Measurements from ENCODE around the gene OCA2. TPM values are rescaled to one million over a fixed set of nuclear protein-coding genes. Genes with fewer than 3 reads are reported as not detected.

Gene OCA2
- total RNA-seq, 6 donors from 2014 or later: 0.83 to 6.0 (median 2.0) TPM

DNA sequence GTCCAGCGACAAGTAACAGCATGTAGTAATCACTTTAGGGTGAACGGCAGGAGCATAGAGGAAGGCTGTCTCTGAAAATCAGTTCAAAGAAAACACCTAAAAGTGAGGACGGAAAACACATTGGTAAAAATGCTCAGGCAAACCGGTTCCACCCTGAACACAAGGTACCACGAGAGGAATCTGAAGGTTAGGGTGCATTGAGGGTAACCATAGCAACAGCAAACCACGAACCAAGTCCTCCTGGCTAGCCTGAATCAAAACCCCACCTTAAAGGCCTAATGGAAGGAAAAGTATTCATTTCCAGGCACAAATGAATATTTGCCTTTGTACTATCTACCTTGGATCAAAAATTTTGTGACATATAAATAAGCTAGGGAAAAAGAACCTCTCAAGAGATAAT, 315.0 kb downstream of the OCA2 start:
- no peaks in the 10 kb centered on the region for H3K36me3 ChIP-seq
- H3K9me3 ChIP-seq: no peaks in the 10 kb centered on the region
- H3K4me1 ChIP-seq: no peaks in the 10 kb centered on the region
- no peaks in the 10 kb centered on the region for H3K27me3 ChIP-seq
- no peak overlapping the region for H3K27ac ChIP-seq
- ATAC-seq (ENCODE audit: low FRiP score in 2 of 2): no peak
- no peak for TF ChIP-seq EP300 (IDR thresholded peaks at IDR 0.05)
- TF ChIP-seq POLR2A (IDR thresholded peaks at IDR 0.05): no peak
- no peak for TF ChIP-seq POLR2AphosphoS5 (IDR thresholded peaks at IDR 0.05)
- TF ChIP-seq, protein P1, sequence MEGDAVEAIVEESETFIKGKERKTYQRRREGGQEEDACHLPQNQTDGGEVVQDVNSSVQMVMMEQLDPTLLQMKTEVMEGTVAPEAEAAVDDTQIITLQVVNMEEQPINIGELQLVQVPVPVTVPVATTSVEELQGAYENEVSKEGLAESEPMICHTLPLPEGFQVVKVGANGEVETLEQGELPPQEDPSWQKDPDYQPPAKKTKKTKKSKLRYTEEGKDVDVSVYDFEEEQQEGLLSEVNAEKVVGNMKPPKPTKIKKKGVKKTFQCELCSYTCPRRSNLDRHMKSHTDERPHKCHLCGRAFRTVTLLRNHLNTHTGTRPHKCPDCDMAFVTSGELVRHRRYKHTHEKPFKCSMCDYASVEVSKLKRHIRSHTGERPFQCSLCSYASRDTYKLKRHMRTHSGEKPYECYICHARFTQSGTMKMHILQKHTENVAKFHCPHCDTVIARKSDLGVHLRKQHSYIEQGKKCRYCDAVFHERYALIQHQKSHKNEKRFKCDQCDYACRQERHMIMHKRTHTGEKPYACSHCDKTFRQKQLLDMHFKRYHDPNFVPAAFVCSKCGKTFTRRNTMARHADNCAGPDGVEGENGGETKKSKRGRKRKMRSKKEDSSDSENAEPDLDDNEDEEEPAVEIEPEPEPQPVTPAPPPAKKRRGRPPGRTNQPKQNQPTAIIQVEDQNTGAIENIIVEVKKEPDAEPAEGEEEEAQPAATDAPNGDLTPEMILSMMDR (IDR thresholded peaks at IDR 0.05): no peak
- DNase-seq: no peak
- no peak overlapping the region for H3K4me3 ChIP-seq
- WGBS, 2 donors: 69 to 77% methylated on average over 6 of the region's 6 CpGs

GRCh38 chr15:27783678-27784077, 315.4 kb downstream of the OCA2 start:
- WGBS, 2 donors: 60 to 66% methylated on average over 3 of the region's 3 CpGs
- no peak for DNase-seq
- no peaks in the 10 kb centered on the region for H3K4me1 ChIP-seq
- TF ChIP-seq, protein P1 (IDR thresholded peaks at IDR 0.05): no peak
- TF ChIP-seq POLR2AphosphoS5 (IDR thresholded peaks at IDR 0.05) (no peak), EP300 (IDR thresholded peaks at IDR 0.05) (no peak)
- ATAC-seq (ENCODE audit: low FRiP score in 2 of 2): peak in 1 of 2 donors; percentile 30
- no peaks in the 10 kb centered on the region for H3K27me3 ChIP-seq
- no peak overlapping the region for H3K4me3 ChIP-seq
- H3K9me3 ChIP-seq: no peaks in the 10 kb centered on the region
- H3K36me3 ChIP-seq: no peaks in the 10 kb centered on the region
- H3K27ac ChIP-seq: no peak overlapping the region

- TF ChIP-seq POLR2AphosphoS5 (IDR thresholded peaks at IDR 0.05) (no peak), EP300 (IDR thresholded peaks at IDR 0.05) (no peak), POLR2A (IDR thresholded peaks at IDR 0.05) (no peak)
- TF ChIP-seq, protein P1 (IDR thresholded peaks at IDR 0.05): no peak
- DNase-seq (no peak), ATAC-seq (ENCODE audit: low FRiP score in 2 of 2) (no peak)
- Histone ChIP-seq H3K9me3 (no peaks in the 10 kb centered on the region), H3K27ac (no peak overlapping the region), H3K4me3 (no peak overlapping the region), H3K27me3 (no peaks in the 10 kb centered on the region), H3K4me1 (no peaks in the 10 kb centered on the region), H3K36me3 (no peaks in the 10 kb centered on the region)
- WGBS, 2 donors: 64 to 71% methylated on average over 2 of the region's 2 CpGs
These were observed 317.0 kb downstream of the OCA2 start for GRCh38 chr15:27782125-27782524.

GRCh38 chr15:27776501-27776900, 322.6 kb downstream of the OCA2 start:
- Histone ChIP-seq H3K4me1 (no peaks in the 10 kb centered on the region), H3K9me3 (no peaks in the 10 kb centered on the region), H3K27me3 (no peaks in the 10 kb centered on the region), H3K4me3 (no peak overlapping the region), H3K27ac (no peak overlapping the region), H3K36me3 (no peaks in the 10 kb centered on the region)
- TF ChIP-seq POLR2AphosphoS5 (IDR thresholded peaks at IDR 0.05) (no peak), EP300 (IDR thresholded peaks at IDR 0.05) (no peak), POLR2A (IDR thresholded peaks at IDR 0.05) (no peak)
- TF ChIP-seq, protein P1 (IDR thresholded peaks at IDR 0.05): no peak
- ATAC-seq (ENCODE audit: low FRiP score in 2 of 2) (no peak), DNase-seq (no peak)
- WGBS, 2 donors: 87 to 91% methylated on average over 15 of the region's 15 CpGs

DNA sequence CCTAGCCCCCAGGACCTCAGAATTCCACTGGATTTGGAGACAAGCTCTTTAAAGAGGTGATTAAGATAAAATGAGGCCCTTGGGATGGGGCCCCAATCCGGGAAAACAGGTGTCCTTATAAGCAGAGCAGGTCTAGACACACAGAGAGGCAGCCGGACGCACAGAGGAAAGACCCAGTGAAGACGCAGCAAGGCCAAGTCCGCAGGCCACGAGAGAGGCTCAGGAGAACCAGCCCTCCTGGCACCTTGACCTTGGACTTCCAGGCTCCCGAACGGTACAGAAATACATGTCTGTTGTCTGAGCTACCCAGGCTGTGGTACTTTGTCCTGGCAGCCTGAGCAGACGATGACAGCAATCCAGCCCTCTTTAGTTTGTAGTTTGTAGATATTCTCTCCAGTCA, 324.5 kb downstream of the OCA2 start:
- 88 to 91% methylated on average over 9 of the region's 9 CpGs for WGBS, 2 donors
- Histone ChIP-seq H3K9me3 (peaks cover 0 to 2% (median 0%) of the 10 kb centered on the region in 4 donors), H3K27me3 (no peaks in the 10 kb centered on the region), H3K36me3 (no peaks in the 10 kb centered on the region), H3K4me3 (no peak overlapping the region), H3K4me1 (no peaks in the 10 kb centered on the region), H3K27ac (no peak overlapping the region)
- no peak for TF ChIP-seq EP300 (IDR thresholded peaks at IDR 0.05)
- no peak for TF ChIP-seq POLR2A (IDR thresholded peaks at IDR 0.05)
- no peak for TF ChIP-seq POLR2AphosphoS5 (IDR thresholded peaks at IDR 0.05)
- TF ChIP-seq, protein P1 (IDR thresholded peaks at IDR 0.05): no peak
- DNase-seq (no peak), ATAC-seq (ENCODE audit: low FRiP score in 2 of 2) (no peak)
